BJ (cell line): ENCODE results near the gene IGSF21. TPM values are rescaled to one million over a fixed set of nuclear protein-coding genes. Genes with fewer than 3 reads are reported as not detected.
"Not testable (repeated sequence)": the region's sequence is repeated elsewhere in the genome, so short reads cannot be mapped to it uniquely, and the experiment has no call there.

Experiments used
- CTCF ChIA-PET: fragments of 350-600 bp; formaldehyde crosslinking; extraction: SDS; loops from one replicate; lab custom pipeline; 2021; ENCODE audit warnings: antibody characterized with exemption, inconsistent platforms; lab: Yijun Ruan, JAX
- POLR2A ChIA-PET: fragments of 300-600 bp; sonication (Branson Sonifier 250); formaldehyde crosslinking; extraction: SDS; loops from one replicate; lab custom pipeline; 2021; ENCODE audit warnings: antibody characterized with exemption; lab: Charles Lee
- DNase-seq: peaks from one replicate; pipeline ENCODE4 v3.0.0-alpha.2; 2011; ENCODE audit warnings: low read depth
- H3K27me3 ChIP-seq: 2 replicates; pipeline ENCODE4 v1.6.0; 2011; ENCODE audit warnings: low read length; ENCODE audit not compliant: control insufficient read depth, insufficient read depth
- H3K36me3 ChIP-seq: 2 replicates; pipeline ENCODE4 v1.5.1; 2011; ENCODE audit warnings: low read length; ENCODE audit not compliant: control insufficient read depth, insufficient read depth
- H3K4me3 ChIP-seq: 2 replicates; pipeline ENCODE4 v1.5.1; 2011; ENCODE audit warnings: low read depth, mild to moderate bottlenecking, control low read depth, low read length
- polyA plus RNA-seq: library from polyadenylated mRNA; depleted of rRNA; stranded (reverse); fragments of >200 nt; gene quantifications from 2 replicates; pipeline ENCODE4 v1.2.3, GENCODE V29; 2011
- TF ChIP-seq, protein P1 (sequence below): IDR thresholded peaks from 2 replicates; pipeline ENCODE4 v1.5.1; 2011; ENCODE audit warnings: low read depth, mild to moderate bottlenecking, control low read depth, inconsistent platforms, low read length, moderate library complexity; ENCODE audit not compliant: insufficient read depth

IGSF21 gene
- polyA plus RNA-seq, 1 experiment, result not detected

GRCh38 chr1:18157352-18157751, 49.8 kb downstream of the IGSF21 start:
- Histone ChIP-seq H3K4me3 (no peak overlapping the region), H3K27me3 (no peaks in the 10 kb centered on the region), H3K36me3 (no peaks in the 10 kb centered on the region)
- TF ChIP-seq, protein P1, sequence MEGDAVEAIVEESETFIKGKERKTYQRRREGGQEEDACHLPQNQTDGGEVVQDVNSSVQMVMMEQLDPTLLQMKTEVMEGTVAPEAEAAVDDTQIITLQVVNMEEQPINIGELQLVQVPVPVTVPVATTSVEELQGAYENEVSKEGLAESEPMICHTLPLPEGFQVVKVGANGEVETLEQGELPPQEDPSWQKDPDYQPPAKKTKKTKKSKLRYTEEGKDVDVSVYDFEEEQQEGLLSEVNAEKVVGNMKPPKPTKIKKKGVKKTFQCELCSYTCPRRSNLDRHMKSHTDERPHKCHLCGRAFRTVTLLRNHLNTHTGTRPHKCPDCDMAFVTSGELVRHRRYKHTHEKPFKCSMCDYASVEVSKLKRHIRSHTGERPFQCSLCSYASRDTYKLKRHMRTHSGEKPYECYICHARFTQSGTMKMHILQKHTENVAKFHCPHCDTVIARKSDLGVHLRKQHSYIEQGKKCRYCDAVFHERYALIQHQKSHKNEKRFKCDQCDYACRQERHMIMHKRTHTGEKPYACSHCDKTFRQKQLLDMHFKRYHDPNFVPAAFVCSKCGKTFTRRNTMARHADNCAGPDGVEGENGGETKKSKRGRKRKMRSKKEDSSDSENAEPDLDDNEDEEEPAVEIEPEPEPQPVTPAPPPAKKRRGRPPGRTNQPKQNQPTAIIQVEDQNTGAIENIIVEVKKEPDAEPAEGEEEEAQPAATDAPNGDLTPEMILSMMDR, result no peak
- CTCF ChIA-PET, result no interaction called here
- POLR2A ChIA-PET, result no interaction called here
- DNase-seq, result no peak

- DNase-seq, result no peak
- TF ChIP-seq, protein P1, result no peak
- ChIA-PET CTCF (no interaction called here), POLR2A (no interaction called here)
- H3K36me3 ChIP-seq, result no peaks in the 10 kb centered on the region
- no peaks in the 10 kb centered on the region for H3K27me3 ChIP-seq
- no peak overlapping the region for H3K4me3 ChIP-seq
Measured at GRCh38 chr1:18157968-18158367, 50.4 kb downstream of the IGSF21 start.

- Histone ChIP-seq H3K27me3 (no peaks in the 10 kb centered on the region), H3K4me3 (no peak overlapping the region), H3K36me3 (no peaks in the 10 kb centered on the region)
- ChIA-PET POLR2A (no interaction called here), CTCF (no interaction called here)
- DNase-seq, result no peak
- TF ChIP-seq, protein P1, result no peak
Measured at GRCh38 chr1:18158714-18159113, 51.1 kb downstream of the IGSF21 start.

GRCh38 chr1:18160290-18160942, 52.8 kb downstream of the IGSF21 start:
- POLR2A ChIA-PET, result no interaction called here
- TF ChIP-seq, protein P1, result no peak

DNA sequence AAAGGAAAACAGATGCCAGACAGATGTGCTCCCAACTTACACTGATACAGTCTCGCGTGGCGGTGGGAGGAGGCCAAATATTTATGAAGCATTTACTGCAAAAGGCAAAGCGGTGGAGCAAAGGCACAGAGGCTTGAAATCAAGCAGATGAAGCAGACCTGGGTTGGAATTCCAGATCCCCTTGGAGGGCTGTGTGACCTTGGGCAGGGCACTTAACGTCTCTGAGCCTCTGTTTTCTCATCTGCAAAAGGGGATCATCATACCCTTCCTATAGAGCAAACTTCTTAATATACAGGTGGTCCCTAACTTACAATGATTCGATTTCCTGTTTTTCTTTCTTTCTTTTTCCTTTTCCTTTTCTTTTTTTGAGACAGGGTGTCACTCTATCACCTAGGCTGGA, 54.1 kb downstream of the IGSF21 start:
- Histone ChIP-seq H3K36me3 (no peaks in the 10 kb centered on the region), H3K4me3 (no peak overlapping the region), H3K27me3 (no peaks in the 10 kb centered on the region)
- ChIA-PET POLR2A (no interaction called here), CTCF (no interaction called here)
- no peak for DNase-seq
- TF ChIP-seq, protein P1, result no peak

More at GRCh38 chr1:18160290-18160942, 52.8 kb downstream of the IGSF21 start:
- DNase-seq, result no peak
- H3K4me3 ChIP-seq, result no peak overlapping the region
- CTCF ChIA-PET, result no interaction called here
- no peaks in the 10 kb centered on the region for H3K27me3 ChIP-seq
- no peaks in the 10 kb centered on the region for H3K36me3 ChIP-seq

- DNase-seq, H3K4me3 ChIP-seq, H3K36me3 ChIP-seq, CTCF ChIA-PET, POLR2A ChIA-PET, H3K27me3 ChIP-seq: not testable (repeated sequence)
Measured at GRCh38 chr1:18165640-18166039, 58.0 kb downstream of the IGSF21 start.
